Fibroblast of lung (primary cell): ENCODE data around the gene EYA3. TPM values are rescaled to one million over a fixed set of nuclear protein-coding genes. Genes with fewer than 3 reads are reported as not detected.

Experiments used
- DNase-seq, 2 donors: peaks; one replicate each; pipeline versions ENCODE4 v3.0.0 to v3.0.0-alpha.2; 2010; ENCODE audit warnings: low read depth in 2 of 2
- H2AFZ ChIP-seq: 2 replicates; pipeline ENCODE4 v1.5.1; 2012; ENCODE audit warnings: low read length, control low read depth, inconsistent platforms
- H3K27ac ChIP-seq: 2 replicates; pipeline ENCODE4 v1.5.1; 2011; ENCODE audit warnings: low read length, control low read depth; ENCODE audit not compliant: insufficient read depth
- H3K27me3 ChIP-seq: 2 replicates; pipeline ENCODE4 v1.5.1; 2011; ENCODE audit warnings: mild to moderate bottlenecking, low read length; ENCODE audit not compliant: control insufficient read depth, insufficient read depth
- H3K36me3 ChIP-seq: 2 replicates; pipeline ENCODE4 v1.5.1; 2011; ENCODE audit warnings: low read length; ENCODE audit not compliant: control insufficient read depth, insufficient read depth
- H3K4me1 ChIP-seq: 2 replicates; pipeline ENCODE4 v1.5.1; 2011; ENCODE audit warnings: low read length; ENCODE audit not compliant: control insufficient read depth, insufficient read depth; ENCODE audit errors: extremely low read depth
- H3K4me2 ChIP-seq: 2 replicates; pipeline ENCODE4 v1.5.1; 2011; ENCODE audit warnings: low read length, control low read depth; ENCODE audit not compliant: insufficient read depth; ENCODE audit errors: extremely low read depth
- H3K4me3 ChIP-seq, 4 experiments: fragments of 200-600 bp in 1 of 4; sonication (generic) in 1 of 4; replicated peaks in 1 of 4; 2 replicates each; pipeline ENCODE4 v1.5.1; 2011 to 2016; ENCODE audit warnings: low read length in 4 of 4, low read depth in 3 of 4, mild to moderate bottlenecking in 3 of 4, control low read depth in 2 of 4, inconsistent platforms in 1 of 4, mixed read lengths in 1 of 4; ENCODE audit not compliant: insufficient read depth in 1 of 4; ENCODE audit errors: control extremely low read depth in 1 of 4
- H3K79me2 ChIP-seq: 2 replicates; pipeline ENCODE4 v1.5.1; 2012; ENCODE audit warnings: mild to moderate bottlenecking, low read length, inconsistent platforms; ENCODE audit not compliant: control insufficient read depth, insufficient read depth
- H3K9ac ChIP-seq: 2 replicates; pipeline ENCODE4 v1.5.1; 2011; ENCODE audit warnings: mild to moderate bottlenecking, low read length, control low read depth; ENCODE audit not compliant: insufficient read depth
- H3K9me3 ChIP-seq: 2 replicates; pipeline ENCODE4 v1.5.1; 2012; ENCODE audit warnings: low read depth, low read length; ENCODE audit not compliant: control insufficient read depth, insufficient read depth
- H4K20me1 ChIP-seq: 2 replicates; pipeline ENCODE4 v1.5.1; 2011; ENCODE audit warnings: low read length; ENCODE audit not compliant: control insufficient read depth, insufficient read depth; ENCODE audit errors: extremely low read depth
- EZH2 ChIP-seq: IDR thresholded peaks from 2 replicates; pipeline ENCODE4 v1.5.1; 2012; ENCODE audit warnings: low read length, control low read depth, mild to moderate bottlenecking; ENCODE audit errors: missing control alignments
- polyA plus RNA-seq, 2 donors: library from polyadenylated mRNA; depleted of rRNA in 1 of 2; stranded (reverse) in 1 of 2; unstranded in 1 of 2; fragments of >200 nt; gene quantifications; 2 replicates each; pipeline ENCODE4 v1.2.1, GENCODE V29; 2011 to 2012; ENCODE audit warnings: missing spikeins in 1 of 2
- total RNA-seq: library from RNA; depleted of rRNA; stranded (reverse); fragments of >200 nt; gene quantifications from 2 replicates; pipeline ENCODE4 v1.2.1, GENCODE V29; 2014
- TF ChIP-seq, protein P1 (sequence below), 2 donors: IDR thresholded peaks in 1 of 2; conservative IDR thresholded peaks in 1 of 2; 1 replicate in 1 of 2; 2 replicates in 1 of 2; pipeline ENCODE4 v1.5.1; 2011 to 2012; ENCODE audit warnings: low read length in 2 of 2, control low read depth in 1 of 2, inconsistent platforms in 1 of 2, low read depth in 1 of 2, mild to moderate bottlenecking in 1 of 2

EYA3 gene
- total and polyA plus RNA-seq, 2 donors (not counting 1 experiment from before 2014, with no cell fraction given), result 11.2 to 17.5 TPM

DNA sequence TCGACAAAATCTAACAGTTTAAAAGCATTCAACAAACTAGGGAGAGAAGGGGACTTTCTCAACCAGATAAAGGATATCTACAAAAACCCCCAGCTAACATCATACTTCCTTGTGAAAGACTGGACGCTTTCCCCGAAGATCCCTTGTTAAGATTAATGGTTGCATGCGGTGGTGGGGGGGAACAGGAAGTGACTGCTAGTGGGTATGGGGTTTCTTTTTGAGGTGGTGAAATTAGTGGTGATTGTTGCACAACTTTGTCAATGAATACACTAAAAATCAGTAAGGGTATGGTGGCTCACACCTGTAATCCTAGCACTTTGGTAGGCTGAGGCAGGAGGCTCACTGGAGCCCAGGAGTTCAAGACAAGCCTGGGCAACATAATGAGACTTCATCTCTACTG lies 26.9 kb upstream of the EYA3 start:
- no peak overlapping the region for H3K4me3 ChIP-seq

DNA sequence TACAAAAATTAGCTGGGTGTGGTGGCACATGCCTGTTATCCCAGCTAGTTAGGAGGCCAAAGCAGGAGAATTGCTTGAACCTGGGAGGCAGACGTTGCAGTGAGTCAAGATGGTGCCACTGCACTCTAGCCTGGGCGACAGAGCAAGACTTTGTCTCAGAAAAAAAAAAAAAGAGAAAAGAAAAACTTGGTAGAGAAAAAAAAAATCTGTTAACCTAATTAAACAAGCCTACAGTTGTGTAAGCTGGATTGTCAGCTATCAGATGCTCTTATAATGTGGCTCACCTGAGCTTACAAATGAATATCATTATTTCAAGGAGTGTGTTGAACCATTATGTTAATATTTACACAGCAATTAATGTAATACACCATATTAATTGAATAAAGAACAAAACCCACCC lies 26.4 kb upstream of the EYA3 start:
- Histone ChIP-seq H3K9ac (no peak overlapping the region), H4K20me1 (no peaks in the 10 kb centered on the region), H3K4me1 (peaks cover 2% of the 10 kb centered on the region), H3K27me3 (no peaks in the 10 kb centered on the region), H3K4me3 (no peak overlapping the region), H3K36me3 (no peaks in the 10 kb centered on the region), H2AFZ (no peak overlapping the region), H3K4me2 (no peak overlapping the region), H3K27ac (no peak overlapping the region), H3K9me3 (no peaks in the 10 kb centered on the region), H3K79me2 (no peaks in the 10 kb centered on the region)
- DNase-seq, result no peak
- TF ChIP-seq, protein P1, sequence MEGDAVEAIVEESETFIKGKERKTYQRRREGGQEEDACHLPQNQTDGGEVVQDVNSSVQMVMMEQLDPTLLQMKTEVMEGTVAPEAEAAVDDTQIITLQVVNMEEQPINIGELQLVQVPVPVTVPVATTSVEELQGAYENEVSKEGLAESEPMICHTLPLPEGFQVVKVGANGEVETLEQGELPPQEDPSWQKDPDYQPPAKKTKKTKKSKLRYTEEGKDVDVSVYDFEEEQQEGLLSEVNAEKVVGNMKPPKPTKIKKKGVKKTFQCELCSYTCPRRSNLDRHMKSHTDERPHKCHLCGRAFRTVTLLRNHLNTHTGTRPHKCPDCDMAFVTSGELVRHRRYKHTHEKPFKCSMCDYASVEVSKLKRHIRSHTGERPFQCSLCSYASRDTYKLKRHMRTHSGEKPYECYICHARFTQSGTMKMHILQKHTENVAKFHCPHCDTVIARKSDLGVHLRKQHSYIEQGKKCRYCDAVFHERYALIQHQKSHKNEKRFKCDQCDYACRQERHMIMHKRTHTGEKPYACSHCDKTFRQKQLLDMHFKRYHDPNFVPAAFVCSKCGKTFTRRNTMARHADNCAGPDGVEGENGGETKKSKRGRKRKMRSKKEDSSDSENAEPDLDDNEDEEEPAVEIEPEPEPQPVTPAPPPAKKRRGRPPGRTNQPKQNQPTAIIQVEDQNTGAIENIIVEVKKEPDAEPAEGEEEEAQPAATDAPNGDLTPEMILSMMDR (conservative IDR thresholded peaks at IDR 0.05 in 1 of 2, IDR thresholded peaks at IDR 0.05 in 1 of 2; ENCODE audit: low read depth in 1 of 2, low read length in 2 of 2), result no peak
- no peak for TF ChIP-seq EZH2

More for the DNA sequence above, 26.9 kb upstream of the EYA3 start:
- H3K36me3 ChIP-seq, result no peaks in the 10 kb centered on the region
- H3K27me3 ChIP-seq, result no peaks in the 10 kb centered on the region
- no peak for TF ChIP-seq EZH2
- TF ChIP-seq, protein P1 (conservative IDR thresholded peaks at IDR 0.05 in 1 of 2, IDR thresholded peaks at IDR 0.05 in 1 of 2; ENCODE audit: low read depth in 1 of 2, low read length in 2 of 2), result no peak
- no peaks in the 10 kb centered on the region for H3K9me3 ChIP-seq
- H2AFZ ChIP-seq, result no peak overlapping the region
- DNase-seq, result peak; percentile 30 to 46
- H4K20me1 ChIP-seq, result no peaks in the 10 kb centered on the region
- no peaks in the 10 kb centered on the region for H3K79me2 ChIP-seq
- no peak overlapping the region for H3K9ac ChIP-seq
- no peak overlapping the region for H3K27ac ChIP-seq
- peaks cover 2% of the 10 kb centered on the region for H3K4me1 ChIP-seq
- no peak overlapping the region for H3K4me2 ChIP-seq

DNA sequence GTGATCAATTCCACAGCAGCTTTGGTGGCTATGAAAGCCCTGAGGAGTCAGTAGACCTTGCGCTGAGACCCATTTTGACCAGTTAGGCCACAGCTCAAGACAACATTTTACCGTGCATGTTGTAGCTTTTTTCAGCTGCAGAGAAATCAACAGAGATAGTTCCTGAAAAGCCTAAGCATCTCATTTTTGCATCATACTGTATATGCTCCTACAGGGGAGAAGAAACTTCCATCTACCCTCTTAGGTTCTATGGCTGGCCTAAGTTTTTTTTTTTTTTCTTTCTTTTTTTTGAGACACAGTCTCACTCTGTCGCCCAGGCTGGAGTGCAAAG lies 24.8 kb upstream of the EYA3 start:
- TF ChIP-seq EZH2, result no peak
- Histone ChIP-seq H3K9me3 (no peaks in the 10 kb centered on the region), H2AFZ (peak overlapping the region; percentile 71), H4K20me1 (no peaks in the 10 kb centered on the region), H3K36me3 (no peaks in the 10 kb centered on the region), H3K9ac (no peak overlapping the region), H3K4me2 (no peak overlapping the region), H3K4me3 (no peak overlapping the region), H3K27me3 (no peaks in the 10 kb centered on the region), H3K79me2 (no peaks in the 10 kb centered on the region), H3K27ac (peak overlapping the region; percentile 9), H3K4me1 (peaks cover 2% of the 10 kb centered on the region)
- DNase-seq, result no peak
